Fibroblast of lung (primary cell): ENCODE measurements around the gene EDNRA. TPM values are rescaled to one million over a fixed set of nuclear protein-coding genes. Genes with fewer than 3 reads are reported as not detected.
A peak's percentile ranks its signal among the peaks of the same experiment; 100 is the strongest.

Source experiments
- DNase-seq, 2 donors: peaks; one replicate each; pipeline versions ENCODE4 v3.0.0 to v3.0.0-alpha.2; 2010; ENCODE audit warnings: low read depth in 2 of 2
- H2AFZ ChIP-seq: 2 replicates; pipeline ENCODE4 v1.5.1; 2012; ENCODE audit warnings: low read length, control low read depth, inconsistent platforms
- H3K27ac ChIP-seq: 2 replicates; pipeline ENCODE4 v1.5.1; 2011; ENCODE audit warnings: low read length, control low read depth; ENCODE audit not compliant: insufficient read depth
- H3K27me3 ChIP-seq: 2 replicates; pipeline ENCODE4 v1.5.1; 2011; ENCODE audit warnings: mild to moderate bottlenecking, low read length; ENCODE audit not compliant: control insufficient read depth, insufficient read depth
- H3K36me3 ChIP-seq: 2 replicates; pipeline ENCODE4 v1.5.1; 2011; ENCODE audit warnings: low read length; ENCODE audit not compliant: control insufficient read depth, insufficient read depth
- H3K4me1 ChIP-seq: 2 replicates; pipeline ENCODE4 v1.5.1; 2011; ENCODE audit warnings: low read length; ENCODE audit not compliant: control insufficient read depth, insufficient read depth; ENCODE audit errors: extremely low read depth
- H3K4me2 ChIP-seq: 2 replicates; pipeline ENCODE4 v1.5.1; 2011; ENCODE audit warnings: low read length, control low read depth; ENCODE audit not compliant: insufficient read depth; ENCODE audit errors: extremely low read depth
- H3K4me3 ChIP-seq, 4 experiments: fragments of 200-600 bp in 1 of 4; sonication (generic) in 1 of 4; replicated peaks in 1 of 4; 2 replicates each; pipeline ENCODE4 v1.5.1; 2011 to 2016; ENCODE audit warnings: low read length in 4 of 4, low read depth in 3 of 4, mild to moderate bottlenecking in 3 of 4, control low read depth in 2 of 4, inconsistent platforms in 1 of 4, mixed read lengths in 1 of 4; ENCODE audit not compliant: insufficient read depth in 1 of 4; ENCODE audit errors: control extremely low read depth in 1 of 4
- H3K79me2 ChIP-seq: 2 replicates; pipeline ENCODE4 v1.5.1; 2012; ENCODE audit warnings: mild to moderate bottlenecking, low read length, inconsistent platforms; ENCODE audit not compliant: control insufficient read depth, insufficient read depth
- H3K9ac ChIP-seq: 2 replicates; pipeline ENCODE4 v1.5.1; 2011; ENCODE audit warnings: mild to moderate bottlenecking, low read length, control low read depth; ENCODE audit not compliant: insufficient read depth
- H3K9me3 ChIP-seq: 2 replicates; pipeline ENCODE4 v1.5.1; 2012; ENCODE audit warnings: low read depth, low read length; ENCODE audit not compliant: control insufficient read depth, insufficient read depth
- H4K20me1 ChIP-seq: 2 replicates; pipeline ENCODE4 v1.5.1; 2011; ENCODE audit warnings: low read length; ENCODE audit not compliant: control insufficient read depth, insufficient read depth; ENCODE audit errors: extremely low read depth
- EZH2 ChIP-seq: IDR thresholded peaks from 2 replicates; pipeline ENCODE4 v1.5.1; 2012; ENCODE audit warnings: low read length, control low read depth, mild to moderate bottlenecking; ENCODE audit errors: missing control alignments
- polyA plus RNA-seq, 2 donors: library from polyadenylated mRNA; depleted of rRNA in 1 of 2; stranded (reverse) in 1 of 2; unstranded in 1 of 2; fragments of >200 nt; gene quantifications; 2 replicates each; pipeline ENCODE4 v1.2.1, GENCODE V29; 2011 to 2012; ENCODE audit warnings: missing spikeins in 1 of 2
- total RNA-seq: library from RNA; depleted of rRNA; stranded (reverse); fragments of >200 nt; gene quantifications from 2 replicates; pipeline ENCODE4 v1.2.1, GENCODE V29; 2014
- TF ChIP-seq, protein P1 (sequence below), 2 donors: IDR thresholded peaks in 1 of 2; conservative IDR thresholded peaks in 1 of 2; 1 replicate in 1 of 2; 2 replicates in 1 of 2; pipeline ENCODE4 v1.5.1; 2011 to 2012; ENCODE audit warnings: low read length in 2 of 2, control low read depth in 1 of 2, inconsistent platforms in 1 of 2, low read depth in 1 of 2, mild to moderate bottlenecking in 1 of 2

The EDNRA gene
- total and polyA plus RNA-seq, 2 donors (not counting 1 experiment from before 2014, with no cell fraction given), result 2.0 to 9.5 TPM

DNA sequence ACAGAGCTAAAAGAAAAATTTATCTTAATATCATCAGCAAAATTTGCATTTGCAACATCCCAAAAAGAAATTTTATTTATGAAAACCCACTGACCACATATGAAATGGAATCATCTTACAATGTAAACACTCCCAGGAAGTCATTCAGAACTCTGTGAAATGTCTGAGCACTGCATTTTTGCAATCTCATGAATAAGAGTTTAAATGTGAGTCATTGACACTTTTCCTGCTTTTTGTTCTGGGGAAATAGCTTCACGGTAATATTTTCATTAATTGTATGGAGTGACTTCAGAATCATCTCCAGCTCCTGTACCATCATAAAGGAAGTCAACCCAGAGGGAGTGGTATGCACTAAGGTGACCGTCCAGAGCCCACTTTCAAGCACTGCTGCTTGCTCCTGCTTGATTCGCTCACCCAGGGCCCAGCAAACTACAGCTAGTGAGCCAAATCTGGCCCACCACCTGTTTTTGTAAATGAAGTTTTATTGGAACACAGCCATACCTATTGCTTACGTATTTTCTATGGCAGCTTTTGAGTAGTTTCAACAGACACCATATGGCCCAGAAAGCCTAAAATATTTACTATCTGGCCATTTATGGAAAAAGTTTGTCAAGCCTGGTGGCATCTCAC is 17.2 kb downstream of the EDNRA start:
- DNase-seq, result peak; percentile 88 to 95
- no peak overlapping the region for H2AFZ ChIP-seq
- TF ChIP-seq EZH2, result no peak
- TF ChIP-seq, protein P1, sequence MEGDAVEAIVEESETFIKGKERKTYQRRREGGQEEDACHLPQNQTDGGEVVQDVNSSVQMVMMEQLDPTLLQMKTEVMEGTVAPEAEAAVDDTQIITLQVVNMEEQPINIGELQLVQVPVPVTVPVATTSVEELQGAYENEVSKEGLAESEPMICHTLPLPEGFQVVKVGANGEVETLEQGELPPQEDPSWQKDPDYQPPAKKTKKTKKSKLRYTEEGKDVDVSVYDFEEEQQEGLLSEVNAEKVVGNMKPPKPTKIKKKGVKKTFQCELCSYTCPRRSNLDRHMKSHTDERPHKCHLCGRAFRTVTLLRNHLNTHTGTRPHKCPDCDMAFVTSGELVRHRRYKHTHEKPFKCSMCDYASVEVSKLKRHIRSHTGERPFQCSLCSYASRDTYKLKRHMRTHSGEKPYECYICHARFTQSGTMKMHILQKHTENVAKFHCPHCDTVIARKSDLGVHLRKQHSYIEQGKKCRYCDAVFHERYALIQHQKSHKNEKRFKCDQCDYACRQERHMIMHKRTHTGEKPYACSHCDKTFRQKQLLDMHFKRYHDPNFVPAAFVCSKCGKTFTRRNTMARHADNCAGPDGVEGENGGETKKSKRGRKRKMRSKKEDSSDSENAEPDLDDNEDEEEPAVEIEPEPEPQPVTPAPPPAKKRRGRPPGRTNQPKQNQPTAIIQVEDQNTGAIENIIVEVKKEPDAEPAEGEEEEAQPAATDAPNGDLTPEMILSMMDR (conservative IDR thresholded peaks at IDR 0.05 in 1 of 2, IDR thresholded peaks at IDR 0.05 in 1 of 2; ENCODE audit: low read depth in 1 of 2, low read length in 2 of 2), result no peak
- no peak overlapping the region for H3K9ac ChIP-seq
- H3K4me3 ChIP-seq, result no peak overlapping the region
- no peaks in the 10 kb centered on the region for H4K20me1 ChIP-seq
- no peak overlapping the region for H3K4me2 ChIP-seq
- no peaks in the 10 kb centered on the region for H3K36me3 ChIP-seq
- H3K79me2 ChIP-seq, result no peaks in the 10 kb centered on the region
- H3K9me3 ChIP-seq, result no peaks in the 10 kb centered on the region
- peak overlapping the region; percentile 52 for H3K27ac ChIP-seq
- H3K4me1 ChIP-seq, result peaks cover 4% of the 10 kb centered on the region
- H3K27me3 ChIP-seq, result no peaks in the 10 kb centered on the region

DNA sequence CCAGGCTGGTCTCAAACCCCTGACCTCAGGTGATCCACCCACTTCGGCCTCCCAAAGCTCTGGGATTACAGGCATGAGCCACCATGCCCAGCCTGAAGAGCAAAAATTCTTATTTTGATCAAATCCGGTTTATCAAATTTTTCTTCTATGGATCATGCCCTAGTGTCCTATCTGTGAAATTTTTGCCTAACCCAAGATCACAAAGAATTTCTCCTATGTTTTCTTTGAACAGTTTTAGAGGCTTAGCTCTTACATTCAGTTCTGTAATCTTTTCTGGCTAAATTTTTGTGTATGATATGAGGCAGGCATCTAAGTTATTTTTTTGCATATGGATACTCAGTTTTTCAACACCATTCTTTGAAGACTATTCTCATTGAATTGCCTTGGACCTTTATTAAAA is 27.4 kb downstream of the EDNRA start:
- Histone ChIP-seq H3K27me3 (no peaks in the 10 kb centered on the region), H3K4me3 (no peak overlapping the region), H3K9ac (no peak overlapping the region), H3K36me3 (no peaks in the 10 kb centered on the region), H3K79me2 (no peaks in the 10 kb centered on the region), H3K4me2 (no peak overlapping the region), H3K4me1 (no peaks in the 10 kb centered on the region), H3K27ac (no peak overlapping the region), H4K20me1 (no peaks in the 10 kb centered on the region), H3K9me3 (no peaks in the 10 kb centered on the region), H2AFZ (no peak overlapping the region)
- no peak for DNase-seq
- TF ChIP-seq, protein P1 (conservative IDR thresholded peaks at IDR 0.05 in 1 of 2, IDR thresholded peaks at IDR 0.05 in 1 of 2; ENCODE audit: low read depth in 1 of 2, low read length in 2 of 2), result no peak
- no peak for TF ChIP-seq EZH2

DNA sequence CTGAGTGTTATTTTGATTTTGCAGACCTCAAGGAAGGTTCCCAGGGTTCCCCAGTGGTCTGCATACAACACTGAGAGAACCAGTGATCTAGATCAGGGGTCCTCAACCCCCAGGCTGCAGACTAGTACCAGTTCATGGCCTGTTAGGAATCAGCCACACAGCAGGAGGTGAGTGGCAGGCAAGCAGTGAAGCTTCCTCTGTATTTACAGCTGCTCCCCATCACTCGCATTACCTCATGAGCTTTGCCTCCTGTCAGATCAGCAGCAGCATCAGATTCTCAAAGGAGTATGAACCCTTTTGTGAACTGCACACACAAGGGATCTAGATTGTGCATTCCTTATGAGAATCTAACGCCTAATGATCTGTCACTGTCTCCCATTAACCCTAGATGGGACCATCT is 28.5 kb downstream of the EDNRA start:
- DNase-seq, result no peak
- H3K4me2 ChIP-seq, result no peak overlapping the region
- no peak overlapping the region for H3K27ac ChIP-seq
- H4K20me1 ChIP-seq, result no peaks in the 10 kb centered on the region
- H3K9me3 ChIP-seq, result no peaks in the 10 kb centered on the region
- no peak overlapping the region for H3K4me3 ChIP-seq
- no peaks in the 10 kb centered on the region for H3K27me3 ChIP-seq
- H3K79me2 ChIP-seq, result no peaks in the 10 kb centered on the region
- H2AFZ ChIP-seq, result no peak overlapping the region
- no peak overlapping the region for H3K9ac ChIP-seq
- no peaks in the 10 kb centered on the region for H3K4me1 ChIP-seq
- H3K36me3 ChIP-seq, result no peaks in the 10 kb centered on the region
- TF ChIP-seq, protein P1 (conservative IDR thresholded peaks at IDR 0.05 in 1 of 2, IDR thresholded peaks at IDR 0.05 in 1 of 2; ENCODE audit: low read depth in 1 of 2, low read length in 2 of 2), result no peak
- no peak for TF ChIP-seq EZH2
